Neuronal stem cell (in vitro differentiated cells): ENCODE data around the gene MAD1L1.
A peak's percentile ranks its signal among the peaks of the same experiment; 100 is the strongest.

Experiments
- DNase-seq: peaks from one replicate; pipeline ENCODE4 v3.0.0-alpha.2; 2013; ENCODE audit warnings: low spot score
- H2AFZ ChIP-seq: one replicate; pipeline ENCODE4 v1.6.1; 2013; ENCODE audit warnings: mild to moderate bottlenecking, low read length, inconsistent platforms
- H2AK5ac ChIP-seq: 2 replicates; pipeline ENCODE4 v1.6.1; 2013; ENCODE audit warnings: low read depth, mild to moderate bottlenecking, inconsistent platforms, low read length, moderate library complexity, mixed read lengths
- H2BK120ac ChIP-seq: 2 replicates; pipeline ENCODE4 v1.6.1; 2013; ENCODE audit warnings: low read depth, mild to moderate bottlenecking, inconsistent platforms, low read length, moderate library complexity, mixed read lengths
- H2BK12ac ChIP-seq: one replicate; pipeline ENCODE4 v1.6.1; 2013; ENCODE audit warnings: low read length, inconsistent platforms
- H2BK15ac ChIP-seq: 2 replicates; pipeline ENCODE4 v1.6.1; 2013; ENCODE audit warnings: mild to moderate bottlenecking, low read length, inconsistent platforms, mixed read lengths
- H2BK5ac ChIP-seq: one replicate; pipeline ENCODE4 v1.6.1; 2013; ENCODE audit warnings: inconsistent platforms, mild to moderate bottlenecking, low read length, moderate library complexity
- H3K14ac ChIP-seq: one replicate; pipeline ENCODE4 v1.6.1; 2013; ENCODE audit warnings: low read length, inconsistent platforms
- H3K18ac ChIP-seq: 2 replicates; pipeline ENCODE4 v1.6.1; 2013; ENCODE audit warnings: low read length, inconsistent platforms
- H3K23ac ChIP-seq: 2 replicates; pipeline ENCODE4 v1.6.1; 2013; ENCODE audit warnings: low read depth, mild to moderate bottlenecking, mixed read lengths, low read length, inconsistent platforms; ENCODE audit not compliant: poor library complexity
- H3K27ac ChIP-seq: replicated peaks from 3 replicates; pipeline ENCODE4 v1.5.1; 2013; ENCODE audit warnings: low read length, inconsistent platforms
- H3K27me3 ChIP-seq, 3 experiments: 2 replicates each; pipeline ENCODE4 v1.6.1; 2013; ENCODE audit warnings: low read length in 3 of 3, mild to moderate bottlenecking in 2 of 3, inconsistent platforms in 1 of 3, low read depth in 1 of 3, mixed read lengths in 1 of 3, moderate library complexity in 1 of 3; ENCODE audit not compliant: control insufficient read depth in 3 of 3, insufficient read depth in 3 of 3
- H3K36me3 ChIP-seq, 2 donors: replicated peaks in 1 of 2; 2 replicates each; pipeline ENCODE4 v1.6.1; 2013; ENCODE audit warnings: low read length in 2 of 2; ENCODE audit not compliant: control insufficient read depth in 2 of 2, insufficient read depth in 2 of 2
- H3K4ac ChIP-seq: 2 replicates; pipeline ENCODE4 v1.6.1; 2013; ENCODE audit warnings: inconsistent platforms, mild to moderate bottlenecking, low read length, moderate library complexity
- H3K4me1 ChIP-seq, 2 donors: 1 replicate in 1 of 2; 2 replicates in 1 of 2; pipeline ENCODE4 v1.6.1; 2013; ENCODE audit warnings: low read length in 2 of 2, low read depth in 1 of 2; ENCODE audit not compliant: control insufficient read depth in 2 of 2, insufficient read depth in 1 of 2
- H3K4me2 ChIP-seq: one replicate; pipeline ENCODE4 v1.6.1; 2013; ENCODE audit warnings: mild to moderate bottlenecking, low read length, inconsistent platforms; ENCODE audit not compliant: insufficient read depth, poor library complexity, severe bottlenecking
- H3K4me3 ChIP-seq, 2 donors: 2 replicates each; pipeline ENCODE4 v1.5.1; 2013; ENCODE audit warnings: low read length in 2 of 2, mild to moderate bottlenecking in 2 of 2, inconsistent platforms in 1 of 2, moderate library complexity in 1 of 2
- H3K79me1 ChIP-seq: one replicate; pipeline ENCODE4 v1.6.1; 2013; ENCODE audit warnings: low read depth, mild to moderate bottlenecking, inconsistent platforms, low read length, moderate library complexity
- H3K9ac ChIP-seq: one replicate; pipeline ENCODE4 v1.6.1; 2013; ENCODE audit warnings: mild to moderate bottlenecking, low read depth, low read length, inconsistent platforms; ENCODE audit not compliant: poor library complexity
- H3K9me3 ChIP-seq, 2 donors: replicated peaks in 1 of 2; 2 replicates each; pipeline versions ENCODE3 to v1.6.1; 2013; ENCODE audit warnings: low read length in 2 of 2, mild to moderate bottlenecking in 2 of 2, inconsistent platforms in 1 of 2, low read depth in 1 of 2, mixed read lengths in 1 of 2, moderate library complexity in 1 of 2; ENCODE audit not compliant: control insufficient read depth in 2 of 2, insufficient read depth in 1 of 2
- H4K8ac ChIP-seq: one replicate; pipeline ENCODE4 v1.6.1; 2013; ENCODE audit warnings: low read depth, mild to moderate bottlenecking, inconsistent platforms, low read length, moderate library complexity
- H4K91ac ChIP-seq: one replicate; pipeline ENCODE4 v1.6.1; 2013; ENCODE audit warnings: low read length, low read depth, mild to moderate bottlenecking, inconsistent platforms; ENCODE audit not compliant: poor library complexity
- WGBS, 2 donors: extraction: QIAGEN DNeasy Blood & Tissue Kit; methylation state at CpG; one replicate each; pipeline ENCODE4 v1.1.7; 2013; ENCODE audit warnings: missing lambda C conversion rate in 2 of 2, mixed read lengths in 1 of 2; ENCODE audit not compliant: insufficient read length in 2 of 2, insufficient replicate concordance in 1 of 2; ENCODE audit errors: extremely low coverage in 2 of 2; 5-methylcytosine and 5-hydroxymethylcytosine counted together

MAD1L1 gene

GRCh38 chr7:2010551-2011265, 222.0 kb downstream of the MAD1L1 start:
- no peak overlapping the region for H2BK5ac ChIP-seq
- H2BK120ac ChIP-seq, result no peak overlapping the region
- no CpG with 5 or more reads among the region's 29 CpGs for WGBS, 2 donors
- H3K18ac ChIP-seq, result peak overlapping the region; percentile 80
- no peak overlapping the region for H3K9ac ChIP-seq
- H3K4ac ChIP-seq, result no peak overlapping the region
- DNase-seq, result no peak
- peaks cover 7 to 10% of the 10 kb centered on the region in 2 donors for H3K36me3 ChIP-seq
- H2BK15ac ChIP-seq, result no peak overlapping the region
- no peak overlapping the region for H3K27ac ChIP-seq
- H4K8ac ChIP-seq, result peak overlapping the region; percentile 43
- H3K14ac ChIP-seq, result peak overlapping the region; percentile 47
- H3K4me2 ChIP-seq, result no peak overlapping the region
- H3K9me3 ChIP-seq, result no peaks in the 10 kb centered on the region
- H3K23ac ChIP-seq, result peak overlapping the region; percentile 55
- no peak overlapping the region for H2AFZ ChIP-seq
- H2AK5ac ChIP-seq, result no peak overlapping the region
- peaks cover 0 to 13% of the 10 kb centered on the region in 2 donors for H3K4me1 ChIP-seq
- H3K27me3 ChIP-seq, result no peaks in the 10 kb centered on the region
- peaks cover 11% of the 10 kb centered on the region for H3K79me1 ChIP-seq
- no peak overlapping the region for H3K4me3 ChIP-seq
- no peak overlapping the region for H4K91ac ChIP-seq
- H2BK12ac ChIP-seq, result no peak overlapping the region

- no peak overlapping the region for H3K4ac ChIP-seq
- H3K9ac ChIP-seq, result no peak overlapping the region
Observed at GRCh38 chr7:2010101-2010500, 222.6 kb downstream of the MAD1L1 start.

GRCh38 chr7:2009541-2010001, 223.2 kb downstream of the MAD1L1 start:
- Histone ChIP-seq H3K36me3 (peaks cover 8 to 10% of the 10 kb centered on the region in 2 donors), H3K4me3 (no peak overlapping the region), H2BK5ac (peak overlapping the region; percentile 53), H3K27me3 (no peaks in the 10 kb centered on the region), H3K4ac (no peak overlapping the region), H3K79me1 (peaks cover 11% of the 10 kb centered on the region), H3K4me1 (peaks cover 0 to 13% of the 10 kb centered on the region in 2 donors), H2BK120ac (no peak overlapping the region), H3K4me2 (no peak overlapping the region), H2AK5ac (peak overlapping the region; percentile 52), H4K8ac (no peak overlapping the region), H3K23ac (peak overlapping the region; percentile 55), H2BK15ac (no peak overlapping the region), H3K27ac (no peak overlapping the region), H2BK12ac (peak overlapping the region; percentile 69), H3K9me3 (no peaks in the 10 kb centered on the region), H3K9ac (peak overlapping the region; percentile 57), H3K18ac (peak overlapping the region; percentile 55), H3K14ac (peak overlapping the region; percentile 47), H4K91ac (no peak overlapping the region), H2AFZ (no peak overlapping the region)
- no peak for DNase-seq
- WGBS, 2 donors, result no CpG with 5 or more reads among the region's 16 CpGs

More at GRCh38 chr7:2010101-2010500, 222.6 kb downstream of the MAD1L1 start:
- H4K91ac ChIP-seq, result no peak overlapping the region
- H2BK15ac ChIP-seq, result no peak overlapping the region
- H2BK120ac ChIP-seq, result no peak overlapping the region
- H2BK12ac ChIP-seq, result no peak overlapping the region
- DNase-seq, result no peak
- no peak overlapping the region for H2BK5ac ChIP-seq
- H3K36me3 ChIP-seq, result peaks cover 7 to 10% of the 10 kb centered on the region in 2 donors
- H3K4me1 ChIP-seq, result peaks cover 0 to 13% of the 10 kb centered on the region in 2 donors
- no peak overlapping the region for H3K27ac ChIP-seq
- no peak overlapping the region for H2AFZ ChIP-seq
- no peak overlapping the region for H3K4me3 ChIP-seq
- H3K18ac ChIP-seq, result no peak overlapping the region
- no peak overlapping the region for H4K8ac ChIP-seq
- no peaks in the 10 kb centered on the region for H3K9me3 ChIP-seq
- WGBS, 2 donors, result no CpG with 5 or more reads among the region's 17 CpGs
- peaks cover 11% of the 10 kb centered on the region for H3K79me1 ChIP-seq
- no peak overlapping the region for H3K23ac ChIP-seq
- no peak overlapping the region for H3K14ac ChIP-seq
- H3K27me3 ChIP-seq, result no peaks in the 10 kb centered on the region
- no peak overlapping the region for H3K4me2 ChIP-seq
- no peak overlapping the region for H2AK5ac ChIP-seq

DNA sequence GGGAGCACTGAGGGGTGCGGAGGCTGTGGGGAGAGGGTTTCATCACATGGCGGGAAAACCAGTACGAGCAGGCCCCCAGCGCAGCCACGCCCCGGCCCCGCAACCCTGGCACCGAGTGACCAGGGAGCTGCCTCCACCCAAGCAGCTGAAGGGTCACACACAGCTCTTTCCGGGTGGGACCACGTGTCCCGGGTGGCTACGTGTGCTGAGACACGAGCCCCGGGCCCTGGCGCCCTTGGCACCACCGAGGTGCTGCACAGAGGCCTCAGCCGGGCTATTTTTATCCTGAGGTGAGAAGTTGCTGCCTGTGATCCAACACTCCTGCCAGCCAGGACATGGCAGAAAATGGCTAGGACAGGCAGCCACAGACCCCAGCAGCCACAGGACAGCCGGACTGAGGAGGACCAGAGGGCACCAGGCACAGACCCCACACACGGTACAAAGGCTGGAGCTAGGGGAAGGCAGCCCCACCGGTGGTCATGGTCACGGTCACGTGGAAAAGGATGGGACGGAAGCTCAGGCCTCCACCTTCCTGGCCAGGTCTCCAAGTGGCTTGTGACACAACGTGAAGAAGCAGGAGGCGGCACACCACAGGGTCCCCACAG, 223.7 kb downstream of the MAD1L1 start:
- Histone ChIP-seq H3K27ac (no peak overlapping the region), H2BK120ac (no peak overlapping the region), H3K4ac (no peak overlapping the region), H3K4me1 (peaks cover 0 to 13% of the 10 kb centered on the region in 2 donors), H3K4me2 (no peak overlapping the region), H2AK5ac (peak overlapping the region; percentile 52), H2BK12ac (no peak overlapping the region), H3K9me3 (no peaks in the 10 kb centered on the region), H3K14ac (peak overlapping the region; percentile 47), H4K8ac (peak overlapping the region; percentile 17), H2BK5ac (peak overlapping the region; percentile 53), H3K36me3 (peaks cover 7 to 10% of the 10 kb centered on the region in 2 donors), H2BK15ac (no peak overlapping the region), H3K79me1 (peaks cover 13% of the 10 kb centered on the region), H3K4me3 (no peak overlapping the region), H3K9ac (no peak overlapping the region), H3K18ac (peak overlapping the region; percentile 27), H4K91ac (no peak overlapping the region), H3K23ac (peak overlapping the region; percentile 55), H2AFZ (no peak overlapping the region), H3K27me3 (no peaks in the 10 kb centered on the region)
- no peak for DNase-seq
- WGBS, 2 donors, result no CpG with 5 or more reads among the region's 25 CpGs
